CD4-positive, alpha-beta T cell treated with Interleukin-17A for 4 hours (primary cell): ENCODE measurements around the gene TENM4.

Source experiments
- DNase-seq: peaks from one replicate; pipeline ENCODE4 v3.0.0-alpha.2; 2020; ENCODE audit warnings: mixed read lengths

TENM4 gene

GRCh38 chr11:79383874-79384273 lies 57.0 kb downstream of the TENM4 start:
- DNase-seq, result no peak

DNA sequence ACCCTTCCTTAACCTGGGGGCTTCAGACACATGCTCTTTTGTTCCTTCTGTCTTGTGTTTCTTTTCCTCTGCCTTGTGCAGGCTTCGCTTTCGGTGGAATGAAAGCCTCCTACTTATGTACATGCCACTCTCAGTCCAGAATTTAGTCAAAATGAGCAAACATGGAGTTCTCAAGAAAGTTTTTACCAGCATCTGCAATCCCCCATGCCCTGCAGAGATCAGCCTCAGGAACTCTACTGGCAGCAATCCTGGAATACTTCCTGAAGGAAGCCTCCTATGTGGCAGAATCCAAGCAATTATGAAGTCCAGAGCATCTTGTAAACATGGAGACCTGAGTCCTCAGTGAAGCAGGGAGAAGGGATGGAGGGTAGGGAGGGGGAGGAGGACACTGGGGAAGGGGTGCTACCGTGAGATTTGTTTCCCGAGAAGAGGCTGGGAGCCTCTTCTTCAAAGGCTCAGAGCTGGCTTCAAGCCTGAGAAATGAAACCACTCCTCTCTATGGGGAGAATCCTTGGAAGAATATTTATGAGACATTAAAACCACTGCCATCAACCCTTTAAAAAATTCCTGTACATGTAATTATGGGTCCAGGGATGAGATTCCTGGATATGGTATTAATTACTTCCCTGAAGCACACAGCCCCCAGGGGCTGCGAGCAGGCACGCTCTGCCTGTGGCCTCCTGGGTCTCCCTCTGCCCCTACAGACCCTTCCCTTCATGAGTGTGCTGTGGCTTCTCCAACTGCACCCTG lies 58.4 kb downstream of the TENM4 start:
- no peak for DNase-seq

- no peak for DNase-seq
These were observed 59.8 kb downstream of the TENM4 start for GRCh38 chr11:79381036-79381435.

DNA sequence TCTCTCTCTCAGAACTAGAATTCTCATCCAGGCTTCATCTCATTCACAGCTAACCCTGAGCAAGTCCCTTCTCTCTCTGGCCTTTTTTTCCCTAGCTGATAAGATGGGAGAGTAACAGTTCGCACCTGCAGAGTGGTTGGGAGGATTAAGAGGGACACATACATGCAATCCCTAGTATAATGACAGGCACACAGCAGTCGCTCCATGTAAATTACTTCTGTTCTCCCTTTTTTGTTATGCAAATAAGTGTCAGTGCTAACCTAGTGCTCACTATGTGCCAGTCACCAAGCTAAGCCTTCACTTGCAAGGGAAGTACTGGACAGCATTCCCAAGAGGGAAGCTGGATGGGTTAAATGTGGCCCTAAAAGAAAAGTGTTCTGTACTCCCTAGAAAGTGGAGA lies 63.4 kb downstream of the TENM4 start:
- no peak for DNase-seq

DNA sequence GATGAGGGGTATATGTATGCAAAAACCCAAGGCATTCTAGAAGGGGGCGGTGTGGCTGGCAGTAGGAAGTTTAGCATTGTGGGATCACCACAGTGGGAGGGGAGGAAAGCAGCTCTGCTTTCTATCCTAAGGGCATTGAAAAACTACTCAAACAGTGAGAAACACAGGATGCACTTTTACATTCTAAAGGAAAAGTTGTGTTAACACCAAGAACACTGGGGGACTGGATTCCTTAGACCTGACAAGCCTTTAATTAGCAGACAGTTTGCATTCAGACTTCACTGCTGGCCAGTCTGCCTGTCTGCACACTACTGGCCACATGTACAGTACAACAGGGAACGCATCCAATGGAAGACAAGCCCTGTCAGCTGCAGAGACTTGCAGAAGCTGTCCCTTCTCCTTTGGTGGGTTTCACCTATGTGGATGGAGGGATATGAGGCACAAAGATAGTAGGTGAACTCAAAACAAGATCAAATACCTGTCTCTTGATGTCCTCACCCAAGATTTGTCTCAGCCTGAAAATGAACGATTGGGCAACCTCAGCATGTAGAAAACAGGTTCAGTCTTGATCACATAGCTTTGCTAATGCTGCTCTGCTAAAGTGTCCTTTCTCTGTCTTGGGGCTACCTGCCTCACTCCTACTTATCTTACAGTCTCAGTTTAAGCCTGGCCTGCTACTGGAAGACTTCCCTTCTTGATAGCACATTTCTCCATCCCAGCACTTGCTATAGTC lies 64.8 kb downstream of the TENM4 start:
- no peak for DNase-seq

DNA sequence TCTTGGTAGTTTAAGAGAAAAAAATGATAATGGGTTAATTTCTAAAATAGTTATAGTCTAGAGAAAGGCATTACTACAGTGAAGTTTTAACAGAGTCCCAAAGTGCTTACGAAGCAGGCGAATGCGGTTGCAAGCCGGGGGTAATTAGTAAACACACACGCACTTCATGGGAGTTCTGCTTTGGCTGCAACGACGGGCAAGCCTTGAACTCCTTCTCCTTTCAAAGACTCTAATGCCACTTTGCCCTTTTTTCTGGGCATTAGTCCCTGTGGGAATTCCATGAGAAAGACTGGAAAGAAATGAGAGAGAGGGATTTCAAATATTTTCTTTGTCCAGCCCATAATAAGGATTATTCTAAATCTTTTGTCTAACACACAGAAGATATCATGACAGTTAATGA lies 66.1 kb downstream of the TENM4 start:
- no peak for DNase-seq

DNA sequence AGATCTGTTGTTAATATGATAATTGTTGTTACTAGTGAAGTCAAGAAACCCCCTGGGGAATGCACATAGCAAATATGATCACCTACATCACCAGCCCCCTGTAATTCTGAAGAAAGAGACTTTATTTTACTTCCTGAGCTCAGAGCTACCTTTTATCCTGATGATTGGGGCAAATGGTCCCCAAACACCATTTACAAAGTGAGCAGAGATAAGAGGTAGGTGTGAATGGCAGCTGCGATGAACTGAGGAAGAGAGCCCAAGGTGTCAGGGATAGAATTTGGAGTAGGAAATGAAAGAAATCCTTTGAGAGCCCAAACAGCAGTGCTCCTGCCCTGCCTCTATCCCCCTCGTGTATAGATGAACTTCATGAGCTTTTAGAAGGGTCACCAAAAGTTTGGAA lies 69.1 kb downstream of the TENM4 start:
- DNase-seq, result no peak

GRCh38 chr11:79371152-79371551 lies 69.7 kb downstream of the TENM4 start:
- no peak for DNase-seq

DNA sequence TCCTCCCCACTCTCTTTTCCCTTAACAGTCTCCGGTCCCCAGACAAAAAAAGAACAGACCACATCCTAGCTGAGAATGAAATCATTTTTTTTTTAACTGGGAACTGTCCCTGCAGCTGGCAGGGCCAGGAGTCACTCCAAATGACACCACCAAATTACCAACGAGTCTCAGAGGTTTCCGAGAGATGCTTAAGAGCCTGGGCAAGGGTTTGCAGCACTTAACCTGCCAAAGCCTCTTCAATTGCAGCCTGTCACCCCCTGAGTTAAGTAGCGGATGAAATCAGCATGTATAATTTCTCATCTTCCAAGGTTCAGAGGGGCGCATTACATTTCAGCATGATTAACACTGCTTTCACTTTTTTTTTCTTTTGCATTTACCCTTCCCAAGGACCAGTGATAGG lies 71.8 kb downstream of the TENM4 start:
- no peak for DNase-seq

- no peak for DNase-seq
These were observed 73.0 kb downstream of the TENM4 start for GRCh38 chr11:79367844-79368243.

DNA sequence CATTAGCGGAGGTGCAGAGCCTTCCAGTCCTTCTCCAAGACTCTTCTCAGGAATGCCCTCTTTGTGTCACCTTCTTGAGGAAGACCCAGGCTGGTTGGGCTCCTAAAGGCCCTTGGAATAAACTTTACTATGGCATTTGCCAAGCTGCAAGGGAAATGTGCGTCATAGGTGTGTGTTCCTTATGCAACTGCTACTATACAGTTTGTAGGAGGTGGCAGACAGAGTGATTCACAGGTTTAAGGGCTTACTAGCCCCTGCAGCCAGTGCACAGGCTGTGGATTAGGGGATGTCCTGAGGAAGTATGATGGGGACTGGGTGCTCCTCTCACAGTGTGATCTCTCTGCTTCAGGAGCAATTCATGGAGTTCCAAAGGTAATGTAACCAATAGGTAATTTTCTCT lies 74.6 kb downstream of the TENM4 start:
- no peak for DNase-seq

- DNase-seq, result no peak
These were observed 76.9 kb downstream of the TENM4 start for GRCh38 chr11:79363861-79364378.

GRCh38 chr11:79363256-79363655 lies 77.6 kb downstream of the TENM4 start:
- no peak for DNase-seq

DNA sequence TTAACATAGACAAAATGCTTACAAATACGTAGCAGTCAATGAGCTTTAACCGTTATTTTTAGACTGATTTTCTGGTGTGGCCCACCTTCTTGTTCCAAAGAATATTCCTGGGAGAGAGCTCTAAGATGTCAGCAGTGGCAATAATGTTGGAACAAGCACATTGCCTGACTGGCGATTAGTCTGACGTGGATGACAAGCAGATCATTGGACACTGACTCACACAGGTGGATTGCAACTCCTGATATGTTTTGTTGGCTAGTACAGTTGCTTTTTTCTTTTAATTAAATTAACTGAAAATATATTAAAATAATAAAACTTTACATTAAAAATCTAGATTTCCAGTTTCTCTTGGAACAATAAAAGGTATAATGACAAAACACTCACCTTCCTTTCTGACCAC lies 78.0 kb downstream of the TENM4 start:
- DNase-seq, result no peak

DNA sequence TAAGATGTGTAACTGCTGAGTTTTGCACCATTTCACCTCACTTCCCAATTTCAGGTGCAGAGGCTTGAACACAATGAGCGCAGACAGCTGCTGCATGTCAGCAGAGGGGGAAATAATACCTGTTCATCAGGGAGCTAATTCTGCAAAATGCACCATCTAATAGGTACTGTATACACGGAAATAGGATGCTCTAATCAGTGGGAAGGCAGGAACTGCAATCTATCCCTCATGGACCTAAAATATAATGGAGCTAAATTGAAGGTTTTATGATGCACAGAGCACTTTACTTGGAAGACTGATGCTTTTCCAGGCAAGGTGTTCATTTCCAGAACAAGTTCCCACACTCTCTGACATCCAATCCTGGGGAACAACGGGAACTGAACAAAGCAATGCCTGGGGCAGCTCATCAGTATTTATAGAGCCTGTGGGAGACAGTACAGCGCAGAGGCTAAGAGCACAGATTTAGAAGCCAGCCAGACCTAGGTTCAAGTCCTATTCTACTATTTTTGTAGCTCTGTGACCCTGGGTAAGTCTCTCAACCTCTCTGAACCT lies 78.5 kb downstream of the TENM4 start:
- DNase-seq, result no peak

DNA sequence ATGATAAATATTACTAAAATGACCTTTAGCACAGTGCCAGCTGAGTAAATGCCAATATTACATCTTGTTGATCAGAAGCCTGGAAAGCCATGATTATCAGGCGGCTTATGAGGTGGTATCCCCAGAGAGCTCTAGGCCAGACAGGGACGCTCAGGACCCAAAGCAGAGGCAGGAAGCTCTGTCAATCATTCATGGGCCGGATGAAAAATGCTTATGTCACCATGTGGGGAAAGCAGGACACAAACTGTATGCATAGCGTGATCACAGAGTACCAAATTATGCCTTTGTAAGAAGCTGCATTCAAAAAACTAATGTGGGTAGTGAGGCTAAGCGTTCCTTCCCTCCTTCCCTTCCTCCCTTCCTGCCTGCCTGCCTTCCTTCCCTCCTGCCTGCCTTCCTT lies 82.6 kb downstream of the TENM4 start:
- DNase-seq, result no peak

GRCh38 chr11:79353706-79354105 lies 87.1 kb downstream of the TENM4 start:
- no peak for DNase-seq

DNA sequence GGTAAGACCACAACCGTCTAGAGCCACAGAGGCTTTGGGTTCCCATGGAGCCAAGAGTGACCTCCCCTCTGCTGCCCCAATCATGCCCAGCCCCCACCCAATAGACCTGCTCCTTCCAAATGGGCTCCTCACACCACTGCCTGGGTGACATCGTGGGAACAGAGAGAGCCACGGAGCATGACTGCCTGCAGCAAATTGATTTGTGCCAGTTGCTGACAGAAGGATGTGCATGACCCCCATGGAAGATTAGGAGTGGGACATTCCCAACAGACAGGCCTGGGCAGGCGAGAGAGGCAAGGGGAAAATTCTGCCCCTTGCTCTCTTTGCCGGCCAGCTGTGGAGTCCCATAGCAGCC lies 88.5 kb downstream of the TENM4 start:
- DNase-seq, result no peak

- DNase-seq, result no peak
These were observed 91.7 kb downstream of the TENM4 start for GRCh38 chr11:79348976-79349682.

DNA sequence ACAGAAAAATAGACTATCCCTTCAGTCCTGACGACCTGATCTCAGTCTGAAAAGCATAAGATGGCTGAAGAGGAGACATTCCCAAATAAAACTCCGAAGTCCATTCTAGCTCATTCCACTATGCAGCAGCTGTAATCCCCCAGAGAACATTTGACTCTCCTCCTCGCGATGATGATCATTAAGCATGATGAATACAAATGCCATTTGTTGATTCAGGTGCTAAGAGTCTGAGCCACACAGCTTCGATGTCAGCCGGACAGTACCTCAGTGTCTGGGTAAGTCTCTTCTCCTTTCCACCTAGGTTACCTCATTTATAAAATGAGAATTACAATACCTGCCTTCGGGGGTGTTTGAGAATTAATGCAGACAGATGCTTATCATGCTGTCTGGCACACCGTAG lies 94.8 kb downstream of the TENM4 start:
- DNase-seq, result no peak

DNA sequence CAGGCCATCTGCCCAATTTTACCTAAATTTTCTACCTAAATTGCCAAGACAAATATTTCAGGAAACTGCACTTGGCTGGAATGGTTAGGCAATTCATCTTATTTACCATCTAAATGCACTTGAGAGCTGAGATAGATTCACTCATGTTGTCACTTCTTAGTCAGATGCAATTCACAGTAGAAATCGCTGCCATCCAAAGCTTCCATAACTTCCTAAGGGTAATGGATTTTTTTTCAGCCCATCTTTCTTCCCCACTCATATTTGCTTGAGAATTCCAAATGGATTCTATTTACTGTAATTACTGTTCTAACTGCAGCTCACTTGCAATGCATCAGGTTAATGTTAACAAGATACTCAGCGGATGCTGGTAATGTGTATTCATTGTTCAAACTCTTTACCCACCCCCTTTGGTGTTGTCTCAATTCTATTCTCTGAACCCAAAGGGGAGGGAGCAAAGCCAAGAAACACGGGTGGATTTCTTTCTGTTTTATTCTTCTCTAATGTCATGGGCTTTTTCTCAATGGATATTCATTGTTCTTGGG lies 96.0 kb downstream of the TENM4 start:
- no peak for DNase-seq

DNA sequence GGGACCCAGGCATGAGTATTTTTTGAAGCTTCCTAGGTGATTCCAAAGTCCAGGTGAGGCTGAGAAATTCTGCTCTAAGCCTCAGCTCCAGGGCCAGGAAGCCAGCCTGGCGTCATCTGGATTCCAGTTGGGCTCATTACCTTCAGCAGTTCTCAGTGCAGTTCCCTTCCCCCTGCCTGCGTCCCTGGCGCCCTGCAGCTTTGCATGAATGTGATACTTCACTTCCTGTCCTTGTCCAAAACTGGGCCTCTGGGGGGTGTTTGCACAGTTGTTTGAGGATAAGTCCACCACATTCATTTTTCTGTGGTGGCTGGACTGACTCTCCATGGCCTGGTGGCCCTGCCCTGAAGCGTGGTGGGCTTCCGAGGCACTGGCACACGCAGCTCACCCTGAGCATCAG lies 98.1 kb downstream of the TENM4 start:
- no peak for DNase-seq

GRCh38 chr11:79342236-79342635 lies 98.6 kb downstream of the TENM4 start:
- DNase-seq, result no peak
